CD4-positive, alpha-beta T cell (primary cell): ENCODE measurements around the gene ZNF280A. TPM values are rescaled to one million over a fixed set of nuclear protein-coding genes. Genes with fewer than 3 reads are reported as not detected.

ENCODE experiments used
- ATAC-seq: fragments of 200-7000 bp; cut with Tn5 transposase; one replicate; pipeline ENCODE4 v1.10.0; 2022; ENCODE audit warnings: mild to moderate bottlenecking; ENCODE audit not compliant: poor library complexity
- CTCF ChIA-PET: fragments of 350-600 bp; sonication (Branson Sonifier 250); formaldehyde crosslinking; loops from one replicate; lab custom pipeline; 2021; ENCODE audit warnings: antibody characterized with exemption, inconsistent platforms; lab: Charles Lee
- POLR2A ChIA-PET: fragments of 350-600 bp; sonication (Branson Sonifier 250); formaldehyde crosslinking; loops from one replicate; lab custom pipeline; 2021; ENCODE audit warnings: antibody characterized with exemption, inconsistent platforms; lab: Charles Lee
- DNase-seq, 14 experiments: peaks; one replicate each; pipeline ENCODE4 v3.0.0-alpha.2; 2013 to 2020; ENCODE audit warnings: mixed read lengths in 2 of 14
- H3K27ac ChIP-seq, 2 donors: one replicate each; pipeline versions ENCODE4 v1.5.1 to v1.7.0; 2013; ENCODE audit warnings: low read length in 2 of 2, low read depth in 1 of 2, mild to moderate bottlenecking in 1 of 2
- H3K27me3 ChIP-seq, 2 experiments: 1 replicate in 1 of 2; 2 replicates in 1 of 2; pipeline versions ENCODE4 v1.6.1 to v1.7.0; 2013; ENCODE audit warnings: low read length in 2 of 2, control low read depth in 1 of 2, mild to moderate bottlenecking in 1 of 2, moderate library complexity in 1 of 2; ENCODE audit not compliant: insufficient read depth in 2 of 2, control insufficient read depth in 1 of 2
- H3K36me3 ChIP-seq: one replicate; pipeline ENCODE4 v1.6.1; 2013; ENCODE audit warnings: low read length, control low read depth; ENCODE audit not compliant: insufficient read depth
- H3K4me1 ChIP-seq: one replicate; pipeline ENCODE4 v1.6.1; 2013; ENCODE audit warnings: low read length, control low read depth; ENCODE audit not compliant: insufficient read depth
- H3K4me3 ChIP-seq: one replicate; pipeline ENCODE4 v1.5.1; 2013; ENCODE audit warnings: mild to moderate bottlenecking, low read length, moderate library complexity
- H3K9me3 ChIP-seq, 2 experiments: 1 replicate in 1 of 2; 2 replicates in 1 of 2; pipeline versions ENCODE4 v1.6.1 to v1.7.0; 2013; ENCODE audit warnings: low read length in 2 of 2, mild to moderate bottlenecking in 2 of 2, control low read depth in 1 of 2, moderate library complexity in 1 of 2; ENCODE audit not compliant: control insufficient read depth in 1 of 2, insufficient read depth in 1 of 2
- H3K27ac Mint-ChIP-seq: one replicate; pipeline ENCODE4 v1.8.0; 2020; ENCODE audit warnings: mixed read lengths
- H3K27me3 Mint-ChIP-seq: one replicate; pipeline ENCODE4 v1.8.0; 2021; ENCODE audit warnings: mixed read lengths
- H3K36me3 Mint-ChIP-seq: one replicate; pipeline ENCODE4 v1.8.0; 2021; ENCODE audit warnings: low read depth, mixed read lengths
- H3K4me1 Mint-ChIP-seq: one replicate; pipeline ENCODE4 v1.8.0; 2021; ENCODE audit warnings: low read depth, mixed read lengths
- H3K4me3 Mint-ChIP-seq: one replicate; pipeline ENCODE4 v1.8.0; 2020; ENCODE audit warnings: mild to moderate bottlenecking, mixed read lengths
- H3K9me3 Mint-ChIP-seq: one replicate; pipeline ENCODE4 v1.8.0; 2020; ENCODE audit warnings: mixed read lengths
- CTCF ChIP-seq: fragments of 200-600 bp; IDR thresholded peaks from one replicate; pipeline ENCODE4 v1.8.0; 2022; ENCODE audit warnings: antibody characterized with exemption, mild to moderate bottlenecking
- intact Hi-C, 2 experiments: fragments of 100-400 bp; cut with DNase I in 1 of 2; cut with micrococcal nuclease in 1 of 2; formaldehyde crosslinking; loops; one replicate each; pipeline versions ENCODE4 v1.15.1 to v1.9.0; 2023 to 2025; cut with DNase I, micrococcal nuclease
- total RNA-seq, 174 experiments: library from RNA in 2 of 174; stranded (reverse) in 2 of 174; gene quantifications; one replicate each; pipeline ENCODE4 v1.2.3 and lab custom pipeline; 2021 to 2026

ZNF280A gene
- total RNA-seq, 2 experiments from 2014 or later = not detected

GRCh38 chr22:22547692-22548300 lies 27.7 kb upstream of the ZNF280A start:
- no peak for ATAC-seq
- intact Hi-C loops = no loop called here
- no peak for DNase-seq
- no peak overlapping the region for H3K4me3 Mint-ChIP-seq
- POLR2A ChIA-PET = no interaction called here
- no peak overlapping the region for H3K4me3 ChIP-seq
- no peak for TF ChIP-seq CTCF
- no peaks in the 10 kb centered on the region for H3K27me3 ChIP-seq
- H3K36me3 ChIP-seq = no peaks in the 10 kb centered on the region
- H3K36me3 Mint-ChIP-seq = no peaks in the 10 kb centered on the region
- no peak overlapping the region for H3K27ac ChIP-seq
- H3K9me3 Mint-ChIP-seq = no peaks in the 10 kb centered on the region
- H3K9me3 ChIP-seq = no peaks in the 10 kb centered on the region
- CTCF ChIA-PET = no interaction called here
- H3K27ac Mint-ChIP-seq = no peak overlapping the region
- no peaks in the 10 kb centered on the region for H3K27me3 Mint-ChIP-seq
- no peaks in the 10 kb centered on the region for H3K4me1 Mint-ChIP-seq
- H3K4me1 ChIP-seq = no peaks in the 10 kb centered on the region

- ATAC-seq (no peak), DNase-seq (no peak)
- no peaks in the 10 kb centered on the region for H3K9me3 ChIP-seq
- H3K27ac ChIP-seq = no peak overlapping the region
- no peak overlapping the region for H3K27ac Mint-ChIP-seq
- TF ChIP-seq CTCF = no peak
- ChIA-PET POLR2A (no interaction called here), CTCF (no interaction called here)
- no peak overlapping the region for H3K4me3 Mint-ChIP-seq
- no peaks in the 10 kb centered on the region for H3K36me3 ChIP-seq
- H3K36me3 Mint-ChIP-seq = no peaks in the 10 kb centered on the region
- no peaks in the 10 kb centered on the region for H3K9me3 Mint-ChIP-seq
- H3K4me3 ChIP-seq = no peak overlapping the region
- intact Hi-C loops = no loop called here
- H3K4me1 Mint-ChIP-seq = no peaks in the 10 kb centered on the region
- H3K4me1 ChIP-seq = no peaks in the 10 kb centered on the region
- H3K27me3 ChIP-seq = no peaks in the 10 kb centered on the region
- H3K27me3 Mint-ChIP-seq = no peaks in the 10 kb centered on the region
Observed at GRCh38 chr22:22547226-22547625, 27.2 kb upstream of the ZNF280A start.

GRCh38 chr22:22546490-22546889 lies 26.4 kb upstream of the ZNF280A start:
- Mint-ChIP-seq H3K36me3 (no peaks in the 10 kb centered on the region), H3K4me3 (no peak overlapping the region), H3K4me1 (no peaks in the 10 kb centered on the region), H3K9me3 (no peaks in the 10 kb centered on the region), H3K27me3 (no peaks in the 10 kb centered on the region), H3K27ac (no peak overlapping the region)
- H3K4me3 ChIP-seq = no peak overlapping the region
- ChIA-PET POLR2A (no interaction called here), CTCF (no interaction called here)
- intact Hi-C loops = no loop called here
- H3K36me3 ChIP-seq = no peaks in the 10 kb centered on the region
- ATAC-seq (no peak), DNase-seq (no peak)
- no peak for TF ChIP-seq CTCF
- H3K27ac ChIP-seq = no peak overlapping the region
- no peaks in the 10 kb centered on the region for H3K9me3 ChIP-seq
- H3K27me3 ChIP-seq = no peaks in the 10 kb centered on the region
- H3K4me1 ChIP-seq = no peaks in the 10 kb centered on the region
